ENCODE measurements around the gene ADGRL1. TPM values are rescaled to one million over a fixed set of nuclear protein-coding genes. Genes with fewer than 3 reads are reported as not detected.
"Not testable (repeated sequence)": the region's sequence is repeated elsewhere in the genome, so short reads cannot be mapped to it uniquely, and the experiment has no call there.

Gene ADGRL1
- total and polyA plus RNA-seq, 2 of the 8 experiments (the other 6 are each of a cell fraction or from before 2014, with no cell fraction given) = 95.6 to 112 TPM

DNA sequence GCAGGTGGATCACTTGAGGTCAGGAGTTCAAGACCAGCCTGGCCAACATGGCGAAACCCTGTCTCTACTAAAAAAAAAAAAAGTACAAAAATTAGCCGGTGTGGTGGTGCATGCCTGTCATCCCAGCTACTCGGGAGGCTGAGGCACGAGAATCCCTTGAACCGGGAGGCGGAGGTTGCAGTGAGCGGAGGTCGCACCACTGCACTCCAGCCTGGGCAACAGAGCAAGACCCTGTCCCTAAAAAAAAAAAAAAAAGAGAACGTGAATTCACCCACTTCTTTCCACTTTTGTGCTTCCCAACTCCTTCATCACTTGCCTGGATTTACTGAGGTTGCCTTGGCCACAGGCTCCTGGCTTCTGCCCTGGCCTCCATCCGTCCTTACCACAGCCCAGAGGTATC, 44.3 kb upstream of the ADGRL1 start:
- not testable (repeated sequence) for H2AFZ ChIP-seq (ENCODE audit: low read length); H4K5ac ChIP-seq (ENCODE audit: insufficient read length, low read depth, low read length); H3K4me3 ChIP-seq (ENCODE audit: extremely low read depth in 1 of 4, insufficient read depth in 2 of 4, low read depth in 3 of 4, low read length in 4 of 4); H3K9me3 ChIP-seq (ENCODE audit: insufficient read depth in 2 of 2, low read depth in 1 of 2, low read length in 1 of 2); H3K79me1 ChIP-seq (ENCODE audit: low read depth, low read length); H3K23ac ChIP-seq (ENCODE audit: insufficient read length); H3K27me3 ChIP-seq (replicated peaks in 1 of 4; ENCODE audit: control insufficient read depth in 3 of 4, extremely low read depth in 1 of 4, insufficient read depth in 3 of 4, low read length in 3 of 4); H3K9ac ChIP-seq (replicated peaks in 1 of 4; ENCODE audit: extremely low read depth in 1 of 4, low read depth in 3 of 4, low read length in 3 of 4); DNase-seq (ENCODE audit: low read depth in 1 of 2, low spot score in 2 of 2); H3K14ac ChIP-seq (ENCODE audit: insufficient read length); H3K79me2 ChIP-seq (ENCODE audit: control insufficient read depth in 1 of 2, insufficient read depth in 2 of 2, low read length in 2 of 2); H2BK120ac ChIP-seq (replicated peaks; ENCODE audit: low read depth, low read length); H4K8ac ChIP-seq (ENCODE audit: extremely low read depth, insufficient read depth, low read length); FAIRE-seq; H3K4ac ChIP-seq (replicated peaks; ENCODE audit: insufficient read length, low read depth, low read length); H3K56ac ChIP-seq (replicated peaks; ENCODE audit: insufficient read length, low read depth, low read length); H4K20me1 ChIP-seq (replicated peaks in 1 of 2; ENCODE audit: control insufficient read depth in 1 of 2, insufficient read depth in 2 of 2, low read length in 2 of 2); H3K23me2 ChIP-seq (ENCODE audit: low read depth, low read length); H2BK15ac ChIP-seq (ENCODE audit: low read length); H3K27ac ChIP-seq (ENCODE audit: low read depth, low read length); H3K36me3 ChIP-seq (ENCODE audit: control insufficient read depth in 2 of 4, insufficient read depth in 4 of 4, low read length in 3 of 4)
- H3K18ac ChIP-seq (ENCODE audit: extremely low read depth, low read length) = 0 out of 2 replicates have a peak overlapping the region, but pooled peaks have one; percentile 49
- peak overlapping the region; percentile 25; the same call in 1 of the 2 replicates for H2AK5ac ChIP-seq (ENCODE audit: low read depth, low read length)
- H4K91ac ChIP-seq (replicated peaks; ENCODE audit: insufficient read length, low read length) = peak overlapping the region; percentile 86
- 83% methylated on average over 9 of the region's 10 CpGs; no CpG with 5 or more reads in 1 of the 2 experiments for WGBS, 2 experiments (ENCODE audit: extremely low coverage in 1 of 2, insufficient coverage in 1 of 2, insufficient read length in 1 of 2, insufficient replicate concordance in 2 of 2, low coverage in 1 of 2, low lambda C conversion rate in 2 of 2, missing lambda C conversion rate in 1 of 2)
- 0 out of 2 replicates have a peak overlapping the region, but pooled peaks have one; percentile 53 for H2BK20ac ChIP-seq (ENCODE audit: low read length)
- peak overlapping the region; percentile 29; the same call in 1 of the 2 replicates for H2BK12ac ChIP-seq (ENCODE audit: low read depth, low read length)
- CTCF ChIA-PET (ENCODE audit: partially characterized antibody) = interaction anchor here (0.8 to 1.8 kb wide), 5 partner anchors 22 to 156 kb away, joined by 3 to 4 read pairs (median 3); partner anchors contain the start of gene PRKACA
- peaks cover 0 to 12% (median 2%) of the 10 kb centered on the region in 4 experiments; a peak in 4 of 7 replicates for H3K4me1 ChIP-seq (replicated peaks in 1 of 4; ENCODE audit: control insufficient read depth in 3 of 4, insufficient read depth in 4 of 4, low read length in 3 of 4)
- peak overlapping the region; percentile 55; the same call in 1 of the 2 replicates for H2BK5ac ChIP-seq (ENCODE audit: low read depth, low read length)
- H3K4me2 ChIP-seq (ENCODE audit: insufficient read depth in 1 of 2, low read depth in 2 of 2, low read length in 2 of 2) = peak overlapping the region in 1 of 2 experiments; percentile 79; a peak in 1 of 4 replicates
- POLR2A ChIA-PET (ENCODE audit: partially characterized antibody) = interaction anchor here (0.6 to 1.8 kb wide), 3 partner anchors 9 to 143 kb away, joined by 3 to 7 read pairs (median 5); no protein-coding TSS in a partner anchor
